ENCODE results near the gene ARRDC2.

GRCh38 chr19:17975032-17975431 is 32.9 kb upstream of the ARRDC2 start:
- no peak for TF ChIP-seq CTCF (conservative IDR thresholded peaks at IDR 0.05)
- TF ChIP-seq EZH2 (IDR thresholded peaks at IDR 0.05; ENCODE audit: low read depth), result no peak

Measured in PC-9 (cell line).